Stimulated activated CD8-positive, alpha-beta memory T cell treated with anti-CD3 and anti-CD28 coated beads, Interleukin-15, amount 100 ng/mL, for 4 hours (primary cell): Measurements from ENCODE around the gene PARD3.

Experiments
- DNase-seq, 2 donors: peaks; one replicate each; pipeline ENCODE4 v3.0.0-alpha.2; 2020; ENCODE audit warnings: low read depth in 2 of 2

Gene PARD3

DNA sequence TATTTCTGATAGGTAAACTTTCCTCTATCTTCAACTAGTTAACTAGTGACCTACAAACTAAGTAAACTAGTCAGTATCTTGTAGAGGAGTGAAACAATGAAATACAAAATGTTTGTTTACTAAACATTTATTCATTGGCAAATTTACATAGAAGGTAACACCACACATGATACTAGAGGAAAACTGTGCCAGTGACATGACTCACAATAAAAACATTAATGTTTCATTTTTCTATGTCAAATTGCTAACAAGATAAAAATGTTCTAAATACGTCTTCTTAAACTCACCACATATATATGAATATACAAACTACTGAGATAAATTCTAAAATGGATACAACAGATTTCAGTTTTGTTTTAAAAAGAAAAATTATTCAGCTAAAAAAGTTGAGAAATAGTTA lies 471.3 kb downstream of the PARD3 start:
- no peak for DNase-seq

DNA sequence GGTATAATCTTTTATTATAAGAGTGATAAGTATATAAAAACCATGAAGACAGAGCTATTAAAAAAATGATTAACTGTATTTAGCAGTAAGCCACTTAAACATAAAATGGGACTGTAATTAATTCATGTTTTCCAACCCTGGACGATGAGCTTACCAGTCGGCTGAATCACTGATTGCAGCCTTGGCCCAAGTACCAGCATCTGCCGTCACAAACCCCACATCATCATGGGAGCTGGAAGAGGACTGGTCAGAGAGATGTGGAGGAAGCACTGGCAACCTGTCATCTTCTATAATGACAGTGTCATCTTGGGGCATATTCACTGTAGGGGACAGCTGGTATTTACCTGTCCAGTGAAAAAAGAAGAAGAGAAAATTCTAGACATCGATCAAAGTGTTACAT lies 473.6 kb downstream of the PARD3 start:
- no peak for DNase-seq

DNA sequence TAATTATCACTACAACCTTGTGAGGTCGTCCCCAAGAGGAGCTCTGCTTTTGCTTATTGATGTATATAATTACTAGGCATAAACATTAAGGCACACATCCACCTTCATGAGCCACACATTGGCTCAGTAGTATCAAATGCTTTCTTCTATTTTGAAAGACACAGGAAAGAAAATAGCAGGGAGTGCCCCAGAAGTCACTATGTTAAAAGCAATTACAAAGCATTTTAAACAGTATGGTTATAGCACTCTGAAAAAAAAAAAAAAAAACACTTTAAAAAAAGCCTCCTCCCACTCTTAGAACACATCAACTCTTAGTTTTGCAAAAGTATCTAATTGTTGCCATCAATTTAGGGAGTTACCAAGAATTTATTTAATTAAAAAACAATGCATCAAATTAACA lies 474.2 kb downstream of the PARD3 start:
- no peak for DNase-seq

DNA sequence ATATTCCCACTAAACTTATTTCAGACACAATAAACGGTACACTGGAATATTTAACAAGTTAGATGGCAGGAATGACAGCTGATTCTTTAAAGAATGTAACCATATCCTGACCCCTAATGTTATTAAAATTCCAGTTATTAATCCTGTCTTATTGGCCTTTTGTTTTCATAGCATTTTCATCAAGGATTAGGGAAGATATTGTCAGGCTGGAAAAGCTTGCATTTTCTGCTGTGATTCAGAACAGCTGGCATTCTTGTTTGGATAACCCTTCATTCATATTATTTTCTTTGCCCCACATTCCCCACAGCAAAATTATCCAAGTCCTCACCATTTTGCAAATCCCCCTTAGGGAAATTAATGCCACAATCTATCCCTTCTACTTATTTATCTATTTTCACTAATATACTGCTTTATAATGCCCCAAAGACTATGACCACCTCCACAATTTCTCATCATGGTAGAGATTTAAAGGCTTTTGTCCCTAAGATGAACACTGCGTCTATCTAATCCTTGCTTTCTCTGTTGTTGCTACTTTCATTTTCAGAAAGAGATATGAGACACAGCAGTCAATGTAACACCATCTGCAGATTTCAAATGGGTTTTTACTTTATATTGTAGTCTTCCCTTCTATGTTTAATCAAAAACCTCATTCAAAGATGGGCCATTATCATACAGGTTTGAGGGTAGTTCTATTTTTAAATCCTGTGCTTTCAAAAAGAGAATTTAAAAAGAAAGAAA lies 475.1 kb downstream of the PARD3 start:
- no peak for DNase-seq

DNA sequence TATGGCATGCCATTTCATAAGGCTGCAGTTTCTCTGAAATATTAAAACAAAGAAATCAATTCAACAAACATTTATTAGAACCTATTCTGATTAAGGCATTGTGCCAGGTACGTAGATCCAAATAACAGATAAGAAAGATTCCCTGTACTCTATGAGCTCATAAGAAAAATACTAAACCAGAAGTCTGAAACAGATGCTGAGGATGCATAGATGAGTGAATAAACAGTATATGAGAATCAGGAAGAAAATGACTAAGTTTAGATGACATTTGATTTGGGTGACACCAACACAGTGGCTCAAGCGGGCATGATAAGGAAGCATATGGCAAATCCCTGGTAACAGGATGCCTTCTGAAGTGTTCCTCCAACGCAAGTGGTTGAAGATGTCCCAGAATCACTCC lies 477.2 kb downstream of the PARD3 start:
- DNase-seq = no peak

DNA sequence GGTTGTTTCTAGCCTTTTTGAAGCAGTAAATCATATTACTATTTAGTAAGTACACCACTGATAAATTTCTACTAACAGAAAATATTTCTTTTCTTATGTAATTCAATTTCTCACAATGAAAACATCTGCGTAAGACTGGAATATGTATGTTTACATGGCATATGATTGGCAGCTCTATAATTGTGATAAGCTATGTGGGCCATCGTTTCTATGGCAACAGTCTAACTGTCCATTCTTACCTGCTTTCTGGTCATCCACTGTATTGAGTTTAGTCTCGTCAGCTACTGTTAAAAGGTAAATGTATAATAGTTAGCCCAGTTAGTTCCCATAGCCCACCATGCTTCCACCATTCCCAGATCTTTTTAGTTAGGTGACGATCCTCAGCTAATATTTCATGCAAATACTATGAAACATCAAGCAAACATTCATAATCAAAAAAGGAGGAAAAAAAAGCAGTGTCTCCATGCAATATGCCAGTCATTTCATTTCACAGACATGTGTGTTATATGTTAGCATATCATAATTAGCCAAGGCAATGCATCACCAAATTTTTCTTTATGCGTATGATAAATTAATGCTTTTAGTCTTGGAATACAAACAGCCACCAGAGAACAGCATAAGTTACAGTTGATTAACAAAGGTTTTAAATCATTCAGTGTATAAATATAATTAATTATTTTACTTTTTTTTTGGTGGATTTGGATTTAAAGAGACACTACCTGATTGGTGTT lies 479.0 kb downstream of the PARD3 start:
- DNase-seq = no peak

DNA sequence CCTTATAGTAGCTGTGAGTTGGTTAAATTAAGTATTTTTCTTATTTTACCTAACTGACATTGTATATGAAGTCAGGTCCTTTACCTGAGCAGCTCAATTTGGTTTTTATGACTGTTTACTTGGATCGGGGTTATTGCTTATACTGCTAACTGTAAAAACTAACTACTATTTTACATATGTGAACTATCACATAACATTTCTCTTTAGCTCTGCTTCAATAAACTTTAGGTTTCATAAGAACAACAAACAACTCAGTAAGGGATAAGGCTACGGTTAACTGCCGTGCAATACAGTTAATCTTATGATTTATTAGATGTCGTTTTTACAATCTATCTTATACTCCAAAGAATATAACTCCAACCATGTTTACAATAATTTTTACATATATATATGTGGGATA lies 480.2 kb downstream of the PARD3 start:
- DNase-seq = no peak

DNA sequence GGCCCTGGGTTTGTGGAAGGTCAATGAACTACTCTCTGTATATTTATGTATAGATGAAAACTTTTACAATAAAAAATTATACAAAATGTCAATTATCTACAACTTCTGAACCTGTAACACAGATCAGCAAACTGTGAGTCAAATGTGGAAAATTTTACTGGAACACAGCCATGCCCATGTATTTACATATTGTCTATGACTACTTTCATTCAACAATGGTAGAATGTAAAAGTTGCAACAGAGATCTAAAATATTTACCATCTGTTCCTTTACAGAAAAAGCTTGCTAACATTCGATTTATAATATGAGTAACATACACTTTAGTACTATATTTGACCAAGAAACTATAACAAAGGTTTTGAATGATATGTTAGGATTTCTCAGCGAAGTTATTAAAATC lies 481.6 kb downstream of the PARD3 start:
- no peak for DNase-seq

DNA sequence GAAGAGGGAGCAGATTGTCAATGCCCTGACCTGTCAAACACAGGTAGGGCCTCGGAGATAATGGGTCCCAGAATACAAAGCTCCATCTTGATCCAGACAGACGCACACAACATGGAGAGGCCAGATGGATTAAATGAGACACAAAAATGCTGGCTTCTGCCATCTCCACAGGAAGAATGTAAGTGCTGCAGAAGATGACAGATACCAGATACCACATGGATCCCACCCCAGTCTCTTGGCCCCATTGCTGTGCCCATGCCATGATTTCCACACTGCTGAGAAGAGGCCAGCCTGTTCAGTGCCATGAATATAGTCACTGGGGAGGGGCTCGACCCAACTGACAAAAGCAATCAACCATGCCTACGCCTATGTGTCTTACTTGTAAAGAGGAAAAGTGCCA lies 487.9 kb downstream of the PARD3 start:
- no peak for DNase-seq

DNA sequence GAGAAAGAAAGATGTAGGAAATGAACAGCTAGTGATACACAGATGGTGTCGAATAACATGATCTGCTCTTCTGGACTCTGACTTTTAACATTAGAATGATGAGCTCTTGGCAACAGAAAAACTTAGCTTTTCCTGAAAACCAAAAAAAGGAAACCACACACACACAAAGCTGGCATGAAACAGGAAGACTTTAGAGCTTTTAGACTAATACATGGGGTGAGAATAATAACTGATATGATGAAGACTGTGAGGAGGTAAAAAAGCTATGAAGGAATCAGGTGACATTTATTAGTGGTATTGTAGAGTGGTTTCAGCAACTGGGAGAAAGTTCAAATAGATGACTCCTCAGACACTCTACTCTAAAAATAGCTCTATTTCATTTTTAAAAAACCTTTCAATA lies 491.9 kb downstream of the PARD3 start:
- DNase-seq = no peak

DNA sequence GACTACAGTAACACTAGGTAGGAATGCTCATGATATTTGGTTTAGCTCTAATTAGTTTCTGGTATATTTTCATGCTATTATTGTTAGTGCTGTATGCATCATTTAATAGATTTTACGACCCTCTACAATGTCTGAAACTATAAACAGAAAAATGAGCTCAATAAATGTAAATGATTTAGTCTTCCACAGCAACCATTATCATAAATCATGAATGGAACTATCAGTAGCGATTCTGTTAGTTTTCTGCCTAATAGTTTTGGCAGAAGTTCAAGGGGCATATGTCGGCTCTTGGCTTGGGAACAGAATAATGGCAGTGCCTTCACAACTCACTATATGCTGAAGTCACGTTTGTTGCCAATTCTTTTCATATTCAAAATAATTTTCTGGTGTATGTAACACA lies 494.8 kb downstream of the PARD3 start:
- DNase-seq = no peak

DNA sequence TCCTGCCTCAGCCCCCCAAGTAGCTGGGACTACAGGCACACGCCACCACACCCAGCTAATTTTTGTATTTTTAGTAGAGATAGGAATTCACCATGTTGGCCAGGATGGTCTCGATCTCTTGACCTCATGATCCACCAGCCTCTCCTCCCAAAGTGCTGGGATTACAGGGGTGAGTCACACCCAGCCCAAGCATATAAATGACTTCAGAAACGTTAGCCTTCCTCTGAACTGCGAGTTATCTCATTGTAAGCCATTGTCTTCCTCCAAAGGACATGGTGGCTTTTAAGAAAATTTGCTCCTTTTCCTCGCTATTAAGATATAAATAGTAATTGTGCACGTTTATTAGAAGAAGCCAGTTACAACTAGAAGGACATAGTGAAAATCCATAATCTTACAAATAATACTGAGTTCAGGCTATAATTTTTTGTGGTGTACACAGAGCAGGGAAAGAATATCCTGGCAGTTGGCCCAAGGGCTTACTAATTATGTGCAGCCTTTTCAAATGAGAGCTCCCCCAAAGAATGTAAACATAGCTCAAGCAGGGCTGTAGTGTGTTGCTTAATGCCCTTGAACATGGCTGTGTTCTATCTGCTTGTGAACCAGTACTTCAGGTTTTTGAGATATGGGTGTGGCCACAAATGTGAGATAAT lies 495.8 kb downstream of the PARD3 start:
- no peak for DNase-seq

DNA sequence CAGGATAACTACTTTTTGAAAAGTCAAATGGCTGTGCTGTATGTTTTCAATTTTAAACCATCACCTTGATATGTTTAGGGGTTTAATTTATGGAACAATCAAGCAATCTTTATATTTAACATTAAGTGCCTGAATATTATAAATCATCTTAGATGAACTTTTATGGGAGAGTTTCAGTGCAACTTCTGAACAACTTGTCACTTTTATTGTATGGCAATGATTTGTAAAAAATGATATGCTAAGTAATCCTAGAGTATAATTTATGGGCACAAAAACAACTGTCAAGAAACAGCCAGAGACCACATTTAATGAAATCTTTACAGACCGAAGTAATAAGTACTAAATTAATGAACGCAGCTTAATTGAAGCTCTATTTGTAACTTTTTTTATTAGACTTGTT lies 498.9 kb downstream of the PARD3 start:
- no peak for DNase-seq

DNA sequence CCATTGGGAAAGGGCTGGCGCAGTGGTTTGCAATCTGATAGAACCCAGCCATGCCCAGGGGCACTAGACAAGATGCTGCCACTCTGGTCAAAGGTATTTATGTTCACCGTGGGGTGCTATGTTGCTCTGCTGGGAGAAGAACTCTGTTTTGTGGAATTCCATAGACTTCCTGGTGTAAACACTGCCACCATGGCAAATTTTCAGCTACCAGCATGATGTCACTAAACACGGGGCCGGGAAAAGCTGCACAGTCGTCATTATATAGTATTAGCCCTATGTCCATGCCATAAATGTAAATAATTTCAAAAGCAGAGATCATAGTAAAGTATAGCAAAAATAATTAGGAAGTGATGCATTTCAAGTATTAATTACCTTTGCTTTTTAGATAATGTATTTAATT lies 500.6 kb downstream of the PARD3 start:
- no peak for DNase-seq

DNA sequence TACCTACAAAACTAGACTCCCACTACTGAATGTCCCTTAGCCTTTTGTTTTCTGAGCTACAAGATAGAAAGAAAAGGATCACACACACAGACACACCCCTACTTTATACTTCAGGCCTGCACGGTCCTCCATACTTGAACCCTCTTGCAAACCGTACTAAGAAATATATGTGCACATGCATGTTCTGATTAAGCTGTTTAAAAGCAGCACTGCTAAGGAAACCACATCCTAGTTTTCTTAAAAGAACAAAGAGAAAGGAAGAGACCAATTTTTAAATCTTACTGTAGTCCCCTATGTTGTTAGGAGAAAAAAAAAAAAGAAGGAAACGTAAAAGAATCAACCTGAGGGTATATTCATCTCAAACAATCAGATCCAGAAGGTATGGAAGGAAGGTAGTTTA lies 501.2 kb downstream of the PARD3 start:
- no peak for DNase-seq

DNA sequence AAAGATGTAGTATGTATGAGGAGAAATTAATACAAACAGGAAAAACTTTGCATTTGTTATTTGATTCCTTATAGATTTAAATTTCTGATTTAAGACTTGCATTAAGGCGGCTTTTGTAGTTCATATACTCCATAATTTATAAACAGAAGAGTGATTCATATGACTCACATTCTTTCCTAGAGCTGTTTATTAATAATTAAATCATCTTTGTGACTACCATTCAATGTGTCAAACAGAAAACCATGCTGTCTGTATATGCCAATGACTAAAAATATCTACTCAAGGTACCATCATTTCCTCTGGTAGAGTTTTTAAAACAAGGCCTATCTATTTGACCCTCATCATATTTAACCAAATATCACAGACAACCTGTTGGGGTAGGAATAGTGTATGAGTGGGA lies 501.7 kb downstream of the PARD3 start:
- no peak for DNase-seq

DNA sequence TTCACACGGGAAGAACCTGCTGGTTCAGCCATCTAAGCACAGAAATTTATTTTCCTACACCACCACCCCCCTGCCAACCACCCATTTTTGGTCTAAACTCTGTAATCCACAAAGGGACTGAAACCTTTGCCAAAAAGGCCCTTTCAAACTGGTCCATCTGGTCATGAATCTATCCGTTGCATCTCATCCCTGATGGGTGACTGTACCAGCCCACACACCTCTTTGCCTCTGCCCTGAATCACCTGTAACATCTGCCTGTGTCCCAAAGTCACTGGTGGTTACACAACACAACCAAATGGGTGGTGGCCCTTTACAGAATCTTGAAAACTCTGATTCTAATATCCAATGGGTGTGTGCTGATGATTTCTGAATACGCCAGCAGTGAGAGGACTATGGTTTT lies 503.4 kb downstream of the PARD3 start:
- DNase-seq = no peak

DNA sequence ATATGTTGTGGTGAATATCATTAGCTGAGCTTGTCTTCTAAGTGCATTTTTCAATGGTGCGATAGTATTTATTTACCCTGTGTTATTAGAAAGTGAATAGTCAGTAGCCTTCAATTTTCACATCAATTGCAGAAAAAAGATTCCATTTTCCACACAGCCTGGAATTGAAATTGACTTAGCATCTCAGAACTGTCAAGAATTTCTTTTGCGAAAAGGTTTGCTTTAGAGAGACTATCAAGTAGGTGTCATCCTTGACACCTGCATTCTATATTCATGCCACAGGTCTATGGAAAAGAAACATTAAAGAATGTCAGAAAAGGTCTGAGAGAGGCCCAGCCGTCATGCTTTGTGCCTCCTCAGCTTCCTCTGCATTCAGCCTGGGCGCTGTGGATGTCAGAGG lies 504.9 kb downstream of the PARD3 start:
- no peak for DNase-seq

DNA sequence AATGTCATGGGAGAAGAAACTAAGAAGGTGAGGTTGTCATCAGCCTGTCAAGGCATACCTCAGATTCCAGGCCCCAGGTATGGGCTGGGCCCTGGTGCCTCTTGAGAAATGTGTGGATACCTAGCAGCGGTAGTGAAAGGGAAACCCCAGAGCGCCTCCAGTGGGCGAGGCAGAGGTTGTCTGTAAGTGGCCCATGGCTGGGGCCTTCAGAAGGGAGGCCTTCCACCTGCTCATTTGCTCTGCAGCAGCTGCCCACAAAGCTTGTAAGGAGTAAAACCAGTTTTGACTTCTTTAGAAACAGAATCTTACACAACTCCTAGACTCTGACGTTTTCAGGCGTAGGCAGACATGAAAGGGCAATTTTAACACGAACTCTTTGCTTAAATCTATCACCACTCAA lies 509.9 kb downstream of the PARD3 start:
- DNase-seq = no peak

DNA sequence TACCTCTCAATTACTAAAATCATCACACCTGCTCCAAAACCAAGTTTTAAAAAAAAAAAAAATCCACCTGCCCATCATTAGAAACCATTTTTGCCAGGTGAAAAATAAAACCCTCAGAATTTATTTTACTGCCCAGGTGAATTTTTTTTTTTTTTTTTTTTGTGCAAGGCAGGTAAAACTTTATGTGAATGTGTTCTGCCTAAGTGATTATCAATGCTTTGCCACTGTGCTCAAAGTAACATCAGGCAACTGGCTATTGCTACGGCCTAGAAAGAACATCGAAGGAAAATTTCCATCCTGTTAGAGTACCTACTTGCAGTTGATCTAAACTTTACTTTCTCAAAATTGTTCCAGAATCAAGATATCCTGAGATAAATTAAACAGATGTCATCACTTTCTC lies 512.1 kb downstream of the PARD3 start:
- DNase-seq = no peak

DNA sequence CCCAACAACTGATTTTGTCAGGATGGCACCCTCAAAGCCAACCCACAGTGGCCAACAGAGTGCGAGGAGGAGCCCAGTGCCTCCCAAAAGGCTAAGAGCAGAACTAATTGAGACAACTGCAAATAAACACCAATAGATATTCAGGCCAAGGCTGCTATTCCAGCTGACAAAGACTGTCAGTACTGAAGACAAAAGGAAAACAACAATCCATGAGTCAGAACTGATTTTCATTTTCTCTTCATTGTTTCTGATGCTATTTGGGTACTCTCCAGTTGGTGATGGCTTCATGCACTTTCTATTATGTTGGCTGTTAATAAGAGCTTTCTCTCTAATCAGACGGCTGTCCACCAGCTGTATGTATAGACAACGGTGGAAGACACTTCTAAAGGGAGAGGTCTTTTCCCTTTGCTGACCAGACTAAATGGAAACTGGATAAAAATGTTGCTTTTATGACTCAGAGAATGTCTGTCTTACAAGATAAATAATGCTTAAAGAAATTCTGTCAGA lies 515.9 kb downstream of the PARD3 start:
- no peak for DNase-seq

DNA sequence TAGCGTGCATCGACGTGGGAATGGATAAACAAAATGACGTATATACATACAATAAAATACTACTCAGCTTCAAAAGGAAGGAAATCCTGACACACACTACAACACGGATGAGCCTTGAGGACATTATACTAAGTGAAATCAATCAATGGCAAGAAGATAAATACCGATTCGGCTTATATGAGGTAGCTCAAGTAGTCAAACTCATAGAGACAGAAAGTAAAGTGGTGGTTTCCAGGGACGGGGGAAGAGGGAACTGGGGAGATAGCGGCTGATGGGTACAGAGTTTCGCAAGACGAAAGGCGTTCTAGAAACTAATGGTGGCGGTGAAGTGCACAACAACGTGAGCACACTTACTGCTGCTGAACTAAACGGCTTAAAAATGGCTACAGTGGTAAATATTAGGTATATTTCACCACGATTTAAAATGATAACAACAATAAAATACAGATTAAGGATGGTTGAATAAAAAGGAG lies 516.7 kb downstream of the PARD3 start:
- no peak for DNase-seq
